HCT116 (cell line): ENCODE results near the gene TENT4A. TPM values are rescaled to one million over a fixed set of nuclear protein-coding genes. Genes with fewer than 3 reads are reported as not detected.

Experiments used
- ATAC-seq: fragments of 200-7000 bp; cut with Tn5 transposase; 2 replicates; pipeline ENCODE4 v1.9.1; 2020; ENCODE audit warnings: mild to moderate bottlenecking, moderate library complexity
- BruUV-seq: library from RNA; stranded (reverse); fragments of 400-500 nt; replicated peaks from 2 replicates; lab custom pipeline; 2021; lab: Mats Ljungman, UMichigan
- CTCF ChIA-PET: fragments of 300-600 bp; sonication (Branson Sonifier 250); formaldehyde crosslinking; loops from one replicate; lab custom pipeline; 2021; ENCODE audit warnings: antibody characterized with exemption; lab: Charles Lee
- POLR2A ChIA-PET: fragments of 300-600, 350-600 bp; sonication (Branson Sonifier 250); formaldehyde crosslinking; loops from one replicate; lab custom pipeline; 2021; ENCODE audit warnings: antibody characterized with exemption; lab: Charles Lee
- RAD21 ChIA-PET, 2 experiments: fragments of 300-600 bp; sonication (Branson Sonifier 250); formaldehyde crosslinking; loops; one replicate each; lab custom pipeline; 2023; ENCODE audit warnings: low total read pairs in 2 of 2; ENCODE audit not compliant: uncharacterized antibody in 2 of 2, unreplicated experiment in 2 of 2, low non-redundant PET in 1 of 2; lab: Charles Lee
- DNase-seq: peaks from one replicate; pipeline ENCODE4 v3.0.0-alpha.2; 2010; ENCODE audit warnings: low read depth, low spot score
- H2AFZ ChIP-seq: fragments of 200-600 bp; shearing (Covaris generic), sonication (generic); 2 replicates; pipeline ENCODE4 v1.6.1; 2017; ENCODE audit warnings: low read depth, mixed run types, mixed read lengths, antibody characterized with exemption, low read length; ENCODE audit not compliant: poor library complexity, severe bottlenecking
- H3K27ac ChIP-seq: 2 replicates; pipeline ENCODE4 v1.5.1; 2012; ENCODE audit warnings: low read depth, low read length
- H3K27me3 ChIP-seq: fragments of 200-600 bp; sonication (generic); 2 replicates; pipeline ENCODE4 v1.6.1; 2016; ENCODE audit warnings: mixed run types, low read length, mixed read lengths; ENCODE audit not compliant: insufficient read depth
- H3K36me3 ChIP-seq, 2 experiments: fragments of 200-500 bp in 1 of 2; fragments of 200-600 bp in 1 of 2; sonication (Bioruptor generic) in 1 of 2; sonication (generic) in 1 of 2; 2 replicates each; pipeline versions ENCODE4 v1.5.1 to v1.6.1; 2014 to 2016; ENCODE audit warnings: low read length in 2 of 2, inconsistent platforms in 1 of 2, mixed read lengths in 1 of 2, mixed run types in 1 of 2; ENCODE audit not compliant: insufficient read depth in 2 of 2, control insufficient read depth in 1 of 2
- H3K4me1 ChIP-seq, 2 experiments: fragments of 200-600 bp in 1 of 2; sonication (generic) in 1 of 2; 2 replicates each; pipeline versions ENCODE4 v1.5.1 to v1.6.1; 2012 to 2017; ENCODE audit warnings: low read length in 2 of 2, inconsistent platforms in 1 of 2, mild to moderate bottlenecking in 1 of 2, mixed read lengths in 1 of 2, mixed run types in 1 of 2, moderate library complexity in 1 of 2; ENCODE audit not compliant: insufficient read depth in 2 of 2, control insufficient read depth in 1 of 2
- H3K4me2 ChIP-seq: fragments of 200-600 bp; sonication (generic); 2 replicates; pipeline ENCODE4 v1.6.1; 2017; ENCODE audit warnings: mixed run types, low read length, mixed read lengths
- H3K4me3 ChIP-seq, 2 experiments: fragments of 200-600 bp in 1 of 2; sonication (generic) in 1 of 2; replicated peaks in 1 of 2; 2 replicates each; pipeline ENCODE4 v1.5.1; 2011 to 2016; ENCODE audit warnings: low read length in 2 of 2, control low read depth in 1 of 2, low read depth in 1 of 2, mild to moderate bottlenecking in 1 of 2, mixed read lengths in 1 of 2, mixed run types in 1 of 2
- H3K79me2 ChIP-seq: fragments of 200-600 bp; sonication (generic); 2 replicates; pipeline ENCODE4 v1.6.1; 2017; ENCODE audit warnings: mild to moderate bottlenecking, mixed run types, low read length, moderate library complexity, mixed read lengths; ENCODE audit not compliant: insufficient read depth
- H3K9ac ChIP-seq: fragments of 200-600 bp; sonication (generic); 2 replicates; pipeline ENCODE4 v1.6.1; 2016; ENCODE audit warnings: low read length, mixed read lengths
- H3K9me2 ChIP-seq: fragments of 200-600 bp; sonication (generic), shearing (Covaris generic); 2 replicates; pipeline ENCODE4 v1.6.1; 2017; ENCODE audit warnings: mixed run types, mild to moderate bottlenecking, moderate library complexity; ENCODE audit not compliant: insufficient read depth
- H3K9me3 ChIP-seq, 2 experiments: fragments of 200-500 bp in 1 of 2; fragments of 200-600 bp in 1 of 2; sonication (Bioruptor generic) in 1 of 2; sonication (generic) in 1 of 2; 2 replicates each; pipeline ENCODE4 v1.6.1; 2014 to 2017; ENCODE audit warnings: low read length in 2 of 2, mixed read lengths in 2 of 2, inconsistent platforms in 1 of 2, low read depth in 1 of 2, mild to moderate bottlenecking in 1 of 2, mixed run types in 1 of 2, moderate library complexity in 1 of 2; ENCODE audit not compliant: control insufficient read depth in 1 of 2, insufficient read depth in 1 of 2
- H4K20me1 ChIP-seq: fragments of 200-600 bp; sonication (generic), shearing (Covaris generic); 2 replicates; pipeline ENCODE4 v1.6.1; 2017; ENCODE audit warnings: mixed run types, mild to moderate bottlenecking, moderate library complexity; ENCODE audit not compliant: insufficient read depth
- CEBPB ChIP-seq: IDR thresholded peaks from 2 replicates; pipeline ENCODE4 v1.6.1; 2012; ENCODE audit warnings: low read depth
- ELF1 ChIP-seq: IDR thresholded peaks from 2 replicates; pipeline ENCODE4 v1.6.1; 2012; ENCODE audit warnings: low read depth, borderline replicate concordance
- EZH2 ChIP-seq: fragments of 200-600 bp; sonication (generic); IDR thresholded peaks from 2 replicates; pipeline ENCODE4 v1.6.1; 2017; ENCODE audit warnings: antibody characterized with exemption, mixed run types
- JUND ChIP-seq: IDR thresholded peaks from 2 replicates; pipeline ENCODE4 v1.6.1; 2012
- POLR2AphosphoS5 ChIP-seq: IDR thresholded peaks from 2 replicates; pipeline ENCODE4 v1.6.1; 2011; ENCODE audit warnings: mild to moderate bottlenecking, low read depth, low read length, moderate library complexity
- RAD21 ChIP-seq: IDR thresholded peaks from 2 replicates; pipeline ENCODE4 v1.6.1; 2012; ENCODE audit warnings: low read depth, mild to moderate bottlenecking
- ZFX ChIP-seq: fragments of 450-650 bp; IDR thresholded peaks from 2 replicates; pipeline ENCODE4 v1.6.1; 2017
- intact Hi-C: fragments of 100-400 bp; cut with micrococcal nuclease; formaldehyde crosslinking; loops from 2 replicates; pipeline ENCODE4 v1.10.0; 2022
- total RNA-seq: library from RNA; stranded (reverse); gene quantifications from one replicate; pipeline ENCODE4 v1.2.1, GENCODE V29; 2021; ENCODE audit not compliant: unreplicated experiment

TENT4A gene
- total RNA-seq, 1 experiment from 2014 or later, result 39.8 TPM

- ChIA-PET RAD21 (no interaction called here), POLR2A (no interaction called here), CTCF (no interaction called here)
- no TSS peak for BruUV-seq
- H3K27ac ChIP-seq, result no peak overlapping the region
- H3K27me3 ChIP-seq, result no peaks in the 10 kb centered on the region
- peaks cover 12% of the 10 kb centered on the region; the same call in 1 of the 2 replicates for H4K20me1 ChIP-seq
- H3K4me1 ChIP-seq, result no peaks in the 10 kb centered on the region
- ATAC-seq, result no peak
- no peak for DNase-seq
- H3K9ac ChIP-seq, result no peak overlapping the region
- peaks cover 39 to 57% of the 10 kb centered on the region in 2 experiments for H3K36me3 ChIP-seq
- no peak overlapping the region for H3K4me3 ChIP-seq
- no peak overlapping the region for H2AFZ ChIP-seq
- no peaks in the 10 kb centered on the region for H3K9me2 ChIP-seq
- TF ChIP-seq ZFX, result no peak
- TF ChIP-seq RAD21, result no peak
- TF ChIP-seq JUND, result no peak
- no peak for TF ChIP-seq ELF1
- TF ChIP-seq EZH2, result no peak
- no peak for TF ChIP-seq POLR2AphosphoS5
- TF ChIP-seq CEBPB, result no peak
- no peaks in the 10 kb centered on the region for H3K9me3 ChIP-seq
- H3K79me2 ChIP-seq, result peaks cover 82% of the 10 kb centered on the region
- intact Hi-C loops, result loop anchor here (10.0 kb wide), 1 partner anchor 366 kb away; the partner anchor contains the start of gene MED10
- no peak overlapping the region for H3K4me2 ChIP-seq
These were observed 27.4 kb downstream of the TENT4A start for GRCh38 chr5:6740586-6741150.

- no peaks in the 10 kb centered on the region for H3K27me3 ChIP-seq
- BruUV-seq, result no TSS peak
- POLR2A ChIA-PET, result no interaction called here
- H3K9me3 ChIP-seq, result no peaks in the 10 kb centered on the region
- RAD21 ChIA-PET, result no interaction called here
- H3K27ac ChIP-seq, result no peak overlapping the region
- H3K4me2 ChIP-seq, result no peak overlapping the region
- ATAC-seq, result no peak
- CTCF ChIA-PET, result no interaction called here
- H3K9me2 ChIP-seq, result no peaks in the 10 kb centered on the region
- peaks cover 16% of the 10 kb centered on the region; the same call in 1 of the 2 replicates for H4K20me1 ChIP-seq
- peaks cover 54 to 71% of the 10 kb centered on the region in 2 experiments for H3K36me3 ChIP-seq
- peaks cover 82% of the 10 kb centered on the region for H3K79me2 ChIP-seq
- no peak overlapping the region for H2AFZ ChIP-seq
- no peaks in the 10 kb centered on the region for H3K4me1 ChIP-seq
- DNase-seq, result no peak
- intact Hi-C loops, result loop anchor here (10.0 kb wide), 1 partner anchor 367 kb away; the partner anchor contains the start of gene MED10
- TF ChIP-seq CEBPB, result no peak
- no peak overlapping the region for H3K9ac ChIP-seq
- H3K4me3 ChIP-seq, result no peak overlapping the region
These were observed 29.0 kb downstream of the TENT4A start for GRCh38 chr5:6742081-6742758.
